Endothelial cell (in vitro differentiated cells): Measurements from ENCODE around the gene COL4A1. TPM values are rescaled to one million over a fixed set of nuclear protein-coding genes. Genes with fewer than 3 reads are reported as not detected.

ENCODE experiments used
- DNase-seq: peaks from one replicate; pipeline ENCODE4 v3.0.0; 2021; ENCODE audit warnings: low spot score
- H3K27ac Mint-ChIP-seq: one replicate; pipeline ENCODE4 v1.8.0; 2021; ENCODE audit warnings: mixed read lengths, inconsistent platforms; ENCODE audit not compliant: unreplicated experiment
- H3K27me3 Mint-ChIP-seq: one replicate; pipeline ENCODE4 v1.8.0; 2021; ENCODE audit warnings: mild to moderate bottlenecking, moderate library complexity, mixed read lengths, inconsistent platforms; ENCODE audit not compliant: unreplicated experiment
- H3K36me3 Mint-ChIP-seq: one replicate; pipeline ENCODE4 v1.8.0; 2021; ENCODE audit warnings: mild to moderate bottlenecking, low read depth, mixed read lengths, inconsistent platforms; ENCODE audit not compliant: unreplicated experiment
- H3K4me1 Mint-ChIP-seq: one replicate; pipeline ENCODE4 v1.8.0; 2021; ENCODE audit warnings: mild to moderate bottlenecking, mixed read lengths, inconsistent platforms; ENCODE audit not compliant: unreplicated experiment
- H3K4me3 Mint-ChIP-seq: one replicate; pipeline ENCODE4 v1.8.0; 2021; ENCODE audit warnings: mild to moderate bottlenecking, mixed read lengths, inconsistent platforms; ENCODE audit not compliant: unreplicated experiment
- H3K9me3 Mint-ChIP-seq: one replicate; pipeline ENCODE4 v1.8.0; 2021; ENCODE audit warnings: mixed read lengths, inconsistent platforms; ENCODE audit not compliant: unreplicated experiment
- CTCF ChIP-seq: fragments of 200-600 bp; sonication (generic); IDR thresholded peaks from one replicate; pipeline ENCODE4 v1.5.0; 2021; ENCODE audit warnings: antibody characterized with exemption; ENCODE audit not compliant: unreplicated experiment
- total RNA-seq: library from RNA; stranded (reverse); fragmentation: NEBNext Ultra II Directional; extraction: Animal tissue kit (Norgen Biotek cat#: 25700); gene quantifications from one replicate; pipeline ENCODE4 v1.2.1, GENCODE V29; 2021; ENCODE audit not compliant: unreplicated experiment

The COL4A1 gene
- total RNA-seq, 1 donor from 2014 or later: 2,720 TPM

GRCh38 chr13:110214637-110215036 lies 92.3 kb downstream of the COL4A1 start:
- peaks cover 61% of the 10 kb centered on the region for H3K36me3 Mint-ChIP-seq
- peaks cover 44% of the 10 kb centered on the region for H3K4me1 Mint-ChIP-seq
- no peak for DNase-seq
- TF ChIP-seq CTCF: no peak
- H3K4me3 Mint-ChIP-seq: no peak overlapping the region
- peaks cover 14% of the 10 kb centered on the region for H3K27me3 Mint-ChIP-seq
- H3K9me3 Mint-ChIP-seq: no peaks in the 10 kb centered on the region
- H3K27ac Mint-ChIP-seq: peak overlapping the region; percentile 88

GRCh38 chr13:110213461-110214074 lies 93.4 kb downstream of the COL4A1 start:
- H3K36me3 Mint-ChIP-seq: peaks cover 67% of the 10 kb centered on the region
- H3K27me3 Mint-ChIP-seq: peaks cover 14% of the 10 kb centered on the region
- H3K27ac Mint-ChIP-seq: no peak overlapping the region
- peaks cover 37% of the 10 kb centered on the region for H3K4me1 Mint-ChIP-seq
- DNase-seq: no peak
- no peak for TF ChIP-seq CTCF
- no peak overlapping the region for H3K4me3 Mint-ChIP-seq
- H3K9me3 Mint-ChIP-seq: no peaks in the 10 kb centered on the region

- DNase-seq: no peak
- no peak for TF ChIP-seq CTCF
- no peak overlapping the region for H3K27ac Mint-ChIP-seq
- peaks cover 27% of the 10 kb centered on the region for H3K4me1 Mint-ChIP-seq
- H3K36me3 Mint-ChIP-seq: peaks cover 74% of the 10 kb centered on the region
- peaks cover 13% of the 10 kb centered on the region for H3K27me3 Mint-ChIP-seq
- no peaks in the 10 kb centered on the region for H3K9me3 Mint-ChIP-seq
- H3K4me3 Mint-ChIP-seq: no peak overlapping the region
Measured at GRCh38 chr13:110212529-110212928, 94.4 kb downstream of the COL4A1 start.

- DNase-seq: no peak
- no peak for TF ChIP-seq CTCF
- peak overlapping the region; percentile 27 for H3K4me3 Mint-ChIP-seq
- no peaks in the 10 kb centered on the region for H3K9me3 Mint-ChIP-seq
- peak overlapping the region; percentile 70 for H3K27ac Mint-ChIP-seq
- peaks cover 74% of the 10 kb centered on the region for H3K36me3 Mint-ChIP-seq
- peaks cover 11% of the 10 kb centered on the region for H3K27me3 Mint-ChIP-seq
- peaks cover 19% of the 10 kb centered on the region for H3K4me1 Mint-ChIP-seq
Measured at GRCh38 chr13:110211735-110212134, 95.2 kb downstream of the COL4A1 start.

GRCh38 chr13:110211046-110211445 lies 95.9 kb downstream of the COL4A1 start:
- no peaks in the 10 kb centered on the region for H3K9me3 Mint-ChIP-seq
- H3K4me1 Mint-ChIP-seq: peaks cover 12% of the 10 kb centered on the region
- no peak for TF ChIP-seq CTCF
- no peak overlapping the region for H3K4me3 Mint-ChIP-seq
- H3K36me3 Mint-ChIP-seq: peaks cover 74% of the 10 kb centered on the region
- H3K27me3 Mint-ChIP-seq: peaks cover 11% of the 10 kb centered on the region
- DNase-seq: no peak
- peak overlapping the region; percentile 13 for H3K27ac Mint-ChIP-seq
